HG02852 (cell line): ENCODE results near the gene THEM5.
"Not testable (repeated sequence)": the region's sequence is repeated elsewhere in the genome, so short reads cannot be mapped to it uniquely, and the experiment has no call there.

ENCODE experiments used
- ATAC-seq: cut with Tn5 transposase; IDR thresholded peaks from one replicate; pipeline ENCODE4 v1.9.1; 2021; ENCODE audit warnings: mild to moderate bottlenecking, moderate library complexity; ENCODE audit not compliant: unreplicated experiment

Gene THEM5

DNA sequence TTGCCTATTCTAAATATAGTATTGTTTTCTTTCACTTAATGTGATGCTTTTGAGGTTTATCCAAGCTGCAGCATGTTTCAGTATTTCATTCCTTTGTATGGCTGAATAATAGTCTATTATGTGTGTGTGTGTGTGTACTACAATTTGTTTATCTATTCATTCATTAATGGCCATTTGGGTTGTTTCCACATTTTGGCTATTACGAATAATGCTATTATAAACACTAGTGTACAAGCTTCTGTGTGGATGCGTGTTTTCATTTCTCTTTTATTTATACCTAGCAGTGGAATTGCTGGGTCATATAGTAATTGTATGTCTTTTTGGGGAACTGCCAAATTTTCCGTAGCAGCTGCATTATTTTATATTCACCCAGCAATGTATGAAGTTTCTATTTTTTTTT lies 15.0 kb upstream of the THEM5 start:
- no peak for ATAC-seq

DNA sequence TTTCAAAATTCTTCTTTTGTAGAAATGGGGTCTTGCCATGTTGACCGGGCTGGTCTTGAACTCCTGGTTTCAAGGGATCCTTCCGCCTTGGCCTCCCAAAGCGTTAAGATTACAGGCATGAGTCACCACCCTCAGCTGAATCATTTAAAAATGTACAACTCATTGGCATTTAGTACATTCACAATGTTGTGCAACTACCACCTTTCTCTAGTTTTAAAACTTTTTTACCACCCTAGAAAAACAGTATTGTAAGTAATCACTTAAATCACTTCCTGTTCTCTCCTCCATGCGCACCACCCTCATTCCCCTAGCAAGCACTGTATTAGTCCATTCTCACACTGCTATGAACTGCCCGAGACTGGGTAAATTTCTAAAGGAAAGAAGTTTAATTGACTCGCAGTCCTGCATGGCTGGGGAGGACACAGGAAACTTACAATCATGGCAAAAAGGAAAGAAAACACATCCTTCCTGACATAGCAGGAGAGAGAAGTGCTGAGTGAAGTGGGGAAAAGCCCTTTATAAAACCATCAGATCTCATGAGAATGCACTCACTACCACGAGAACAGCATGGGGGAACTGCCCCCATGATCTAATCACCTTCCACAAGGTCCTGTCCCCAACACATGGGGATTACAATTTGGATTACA lies 14.4 kb upstream of the THEM5 start:
- no peak for ATAC-seq

- ATAC-seq = no peak
These were observed 13.8 kb upstream of the THEM5 start for GRCh38 chr1:151867321-151867720.

- ATAC-seq = no peak
These were observed 10.9 kb upstream of the THEM5 start for GRCh38 chr1:151864411-151864810.

DNA sequence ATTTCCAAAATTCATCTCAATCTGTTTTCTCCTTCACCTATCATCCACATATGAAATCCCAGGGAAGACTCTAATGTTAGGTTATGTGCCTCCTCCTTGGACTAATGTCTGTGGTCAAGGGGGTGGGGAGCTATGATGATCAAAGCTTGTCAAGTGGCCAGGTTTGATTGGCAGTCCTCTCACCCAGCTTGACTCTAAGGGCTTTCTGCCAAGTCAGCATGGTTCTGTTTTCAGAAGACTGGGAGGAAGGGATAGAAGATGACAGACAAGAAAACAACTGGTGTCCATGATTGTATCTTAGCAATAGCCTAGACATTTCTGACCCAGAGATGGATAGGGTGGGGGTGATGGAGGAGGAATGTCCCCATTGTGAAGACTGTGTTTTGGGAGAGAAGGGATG lies 9.1 kb upstream of the THEM5 start:
- no peak for ATAC-seq

GRCh38 chr1:151860504-151861187 lies 7.1 kb upstream of the THEM5 start:
- no peak for ATAC-seq

DNA sequence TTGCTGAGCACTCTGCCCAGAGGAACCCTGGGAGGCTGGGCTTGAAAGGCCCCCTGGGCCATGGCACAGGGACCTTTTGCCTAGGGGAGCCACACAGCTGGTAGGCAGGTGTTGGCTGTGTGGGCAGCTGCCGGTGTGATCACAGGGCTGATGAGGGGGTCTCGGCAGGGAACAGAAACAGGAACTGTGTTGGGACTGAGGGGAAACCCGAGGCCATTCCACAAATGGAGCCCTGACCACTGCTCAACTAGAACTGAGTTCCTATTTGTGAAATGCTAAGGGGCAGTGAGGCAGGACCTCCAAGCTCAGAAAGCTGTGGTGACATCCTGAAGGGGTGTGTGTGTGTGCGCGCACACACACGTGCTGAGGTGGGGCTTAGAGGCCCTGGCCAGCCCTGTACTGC lies 6.4 kb upstream of the THEM5 start:
- ATAC-seq = no peak

DNA sequence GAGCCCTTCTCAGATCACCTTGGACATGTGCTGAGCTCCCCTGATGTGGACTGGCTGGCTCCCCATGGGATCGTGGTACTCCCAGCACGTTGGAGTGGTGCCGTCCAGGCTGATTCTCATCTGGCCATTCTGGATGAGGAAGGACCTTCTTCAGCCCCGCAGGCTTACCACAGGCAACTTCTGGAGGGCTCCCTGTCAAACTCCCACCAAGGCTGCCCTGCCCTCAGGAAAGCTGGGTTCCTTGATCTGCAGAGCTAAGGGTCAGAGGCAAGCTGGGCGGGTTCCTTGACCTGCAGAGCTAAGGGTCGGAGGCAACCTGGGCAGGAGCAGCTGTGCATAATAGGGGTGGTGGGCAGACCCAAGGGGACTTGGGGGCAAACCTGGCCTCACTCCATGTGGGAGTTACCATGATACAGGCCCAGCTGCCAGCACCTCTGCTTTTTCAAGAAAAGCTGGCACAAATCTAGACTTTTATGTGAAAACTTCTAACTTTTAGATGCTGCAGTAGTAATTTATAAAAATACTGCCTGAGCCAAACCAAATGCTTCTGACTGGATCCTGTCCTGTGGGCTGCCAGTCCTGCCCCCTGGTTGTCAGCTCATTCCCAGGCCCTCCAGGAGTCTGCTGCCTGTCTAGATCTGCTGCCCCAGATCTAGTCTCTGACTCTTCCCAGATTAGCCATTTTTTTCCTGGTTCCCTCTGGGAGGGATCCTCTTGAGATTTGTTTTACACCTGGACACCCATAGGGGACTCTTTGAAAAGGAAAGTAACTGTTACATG lies 5.6 kb upstream of the THEM5 start:
- ATAC-seq = no peak

DNA sequence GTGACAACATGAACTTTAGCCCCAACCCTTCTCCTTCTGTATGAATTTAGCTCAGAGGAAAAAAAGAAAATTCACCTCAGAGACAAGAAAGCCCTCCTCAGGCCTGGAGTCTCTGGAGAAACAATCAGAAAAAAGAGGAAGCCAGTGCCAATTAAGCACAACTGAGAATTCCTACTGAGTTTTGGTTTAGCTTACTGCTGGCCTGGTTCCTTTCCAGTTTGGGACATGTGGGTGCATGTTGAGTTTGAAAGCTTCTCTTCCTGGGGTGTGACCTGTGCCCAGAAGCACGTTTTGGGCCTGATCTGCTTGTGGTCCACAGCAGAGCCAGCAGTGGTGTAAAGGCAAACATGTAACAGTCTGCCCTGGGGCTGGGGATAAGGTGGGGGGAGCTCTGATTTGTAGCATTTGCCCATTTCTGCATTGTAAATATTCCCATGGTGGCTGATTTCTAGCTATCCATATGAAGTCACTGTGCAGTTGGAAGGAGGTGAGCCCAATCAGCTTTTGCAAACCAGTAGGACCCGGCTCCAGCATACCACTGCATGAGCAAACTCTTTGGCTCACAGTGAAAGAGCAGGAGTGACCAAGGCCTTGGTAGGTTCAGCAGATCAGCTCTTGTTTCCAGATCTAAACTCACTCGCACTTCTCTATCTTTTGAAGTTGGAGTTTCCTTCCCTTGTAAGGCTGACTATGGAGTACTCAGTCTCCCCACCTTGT lies 4.7 kb upstream of the THEM5 start:
- no peak for ATAC-seq

- no peak for ATAC-seq
These were observed 2.4 kb upstream of the THEM5 start for GRCh38 chr1:151855933-151856332.

- ATAC-seq = not testable (repeated sequence)
These were observed 2.0 kb upstream of the THEM5 start for GRCh38 chr1:151855516-151855915.

DNA sequence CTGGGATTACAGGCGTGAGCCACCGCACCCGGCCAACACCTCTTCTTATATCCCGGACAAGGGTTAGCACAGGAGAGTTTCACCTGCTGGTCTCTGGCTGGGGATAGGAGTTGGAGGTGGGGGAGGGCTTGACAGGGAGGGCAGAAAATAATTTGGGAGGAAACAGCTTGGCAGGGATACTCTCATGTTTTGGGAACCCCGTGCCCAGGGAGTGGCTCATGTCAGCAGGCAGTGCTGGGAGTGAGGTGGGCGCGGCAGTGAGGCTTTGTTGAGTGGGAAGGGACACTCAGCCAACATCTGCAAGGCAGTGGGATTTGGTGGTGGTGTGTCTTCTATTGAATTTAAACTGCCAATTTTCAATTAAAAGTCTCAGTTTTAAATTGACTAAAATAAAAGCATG lies 1.1 kb upstream of the THEM5 start:
- ATAC-seq = no peak

GRCh38 chr1:151852733-151853132 lies 779 bp downstream of the THEM5 start:
- ATAC-seq = no peak

GRCh38 chr1:151851886-151852285 lies 1.6 kb downstream of the THEM5 start:
- ATAC-seq = no peak

- ATAC-seq = no peak
These were observed 3.6 kb downstream of the THEM5 start for GRCh38 chr1:151849871-151850270.

- ATAC-seq = no peak
These were observed 4.4 kb downstream of the THEM5 start for GRCh38 chr1:151849126-151849525.

- ATAC-seq = no peak
These were observed 5.5 kb downstream of the THEM5 start for GRCh38 chr1:151847867-151848596.

DNA sequence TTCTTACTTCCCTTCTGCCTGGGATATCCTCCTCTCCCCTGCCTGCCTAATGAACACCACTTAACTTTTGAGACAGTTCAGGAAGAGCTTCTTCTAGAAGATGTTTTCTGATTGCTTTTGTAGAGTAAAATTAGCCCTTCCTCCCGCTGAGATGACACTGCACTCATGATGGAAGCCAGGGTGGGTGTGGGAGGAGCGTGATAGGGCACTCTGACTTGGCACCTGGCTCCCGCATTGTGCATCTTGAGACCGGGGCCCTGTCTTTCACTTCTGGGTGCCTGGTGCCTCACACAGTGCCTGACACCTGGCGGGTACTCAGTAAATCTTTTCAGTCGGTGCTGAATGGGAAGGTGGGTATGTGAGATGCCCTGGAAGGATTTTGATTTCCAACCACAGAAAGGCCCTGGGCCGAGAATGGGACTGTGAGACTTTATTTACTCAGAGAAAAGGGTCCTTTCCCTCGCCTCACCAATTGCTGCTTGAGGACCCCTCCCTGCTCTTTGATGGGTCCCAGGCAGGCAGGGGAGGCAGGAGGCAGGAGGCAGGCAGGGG lies 6.8 kb downstream of the THEM5 start:
- no peak for ATAC-seq

DNA sequence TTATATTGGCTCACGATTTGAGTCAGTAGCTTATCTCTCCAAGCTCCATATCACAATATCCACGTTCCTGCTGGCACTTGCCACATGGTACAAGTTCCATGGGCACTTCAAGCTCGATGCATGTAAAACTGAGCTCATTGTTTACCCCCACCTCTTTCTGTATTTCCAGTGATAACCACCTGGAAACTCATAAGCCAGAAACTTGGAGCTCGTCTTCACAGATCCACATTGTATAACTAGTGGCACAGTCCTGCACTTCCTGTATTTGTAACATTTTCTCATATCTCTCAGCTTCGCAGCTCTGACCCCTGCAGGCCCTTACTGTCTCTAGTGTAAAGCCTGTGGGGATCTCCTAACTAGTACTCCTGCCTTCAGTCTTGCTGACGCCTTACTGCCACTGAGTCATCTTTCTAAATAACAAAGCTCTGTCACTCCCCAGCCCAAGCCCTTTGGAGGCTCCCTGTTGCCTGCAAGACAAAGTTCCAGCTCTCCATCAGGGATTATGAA lies 7.4 kb downstream of the THEM5 start:
- no peak for ATAC-seq

DNA sequence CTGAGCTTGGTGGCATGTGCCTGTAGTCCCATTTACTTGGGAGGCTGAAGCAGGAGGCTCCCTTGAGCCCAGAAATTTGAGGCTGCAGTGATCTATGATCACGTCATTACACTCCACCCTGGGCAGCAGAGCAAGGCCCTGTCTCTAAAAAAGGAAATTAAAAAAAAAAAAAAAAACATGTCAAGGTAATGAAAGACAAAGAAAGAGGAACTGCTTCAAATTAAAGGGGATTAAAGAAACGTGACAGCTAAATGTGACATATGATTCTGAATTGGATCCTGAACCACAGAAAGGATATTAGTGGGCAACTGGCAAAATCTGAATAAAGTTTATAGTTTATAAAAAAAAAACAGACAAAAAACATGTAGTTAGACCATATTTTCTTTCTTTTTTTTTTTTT lies 10.1 kb downstream of the THEM5 start:
- no peak for ATAC-seq
